Stomach (tissue), 9 donors: ENCODE data around the gene RHOJ. TPM values are rescaled to one million over a fixed set of nuclear protein-coding genes. Genes with fewer than 3 reads are reported as not detected.

Experiments
- DNase-seq, 2 donors: peaks; one replicate each; pipeline versions ENCODE4 v3.0.0 to v3.0.0-alpha.2; 2013 to 2019
- H3K27ac ChIP-seq, 5 donors: fragments of 200-600 bp in 4 of 5; sonication (generic) in 4 of 5; one replicate each; pipeline ENCODE4 v1.5.1; 2013 to 2019; ENCODE audit warnings: mild to moderate bottlenecking in 1 of 5, moderate library complexity in 1 of 5
- H3K27me3 ChIP-seq, 3 donors: fragments of 200-600 bp; sonication (generic); one replicate each; pipeline ENCODE4 v1.5.1; 2017 to 2019; ENCODE audit warnings: mixed run types in 1 of 3
- H3K36me3 ChIP-seq, 4 donors: fragments of 200-600 bp; sonication (generic); 1 replicate in 3 of 4; 2 replicates in 1 of 4; pipeline ENCODE4 v1.5.1; 2016 to 2019
- H3K4me1 ChIP-seq, 4 donors: fragments of 200-600 bp; sonication (generic); one replicate each; pipeline ENCODE4 v1.5.1; 2016 to 2019
- H3K4me3 ChIP-seq, 4 donors: fragments of 200-600 bp; sonication (generic) in 3 of 4; one replicate each; pipeline ENCODE4 v1.5.1; 2016 to 2019; ENCODE audit warnings: mild to moderate bottlenecking in 1 of 4
- H3K9me3 ChIP-seq, 4 donors: fragments of 200-600 bp; sonication (generic); one replicate each; pipeline ENCODE4 v1.5.1; 2016 to 2019
- EP300 ChIP-seq: sonication (generic); formaldehyde crosslinking; IDR thresholded peaks from one replicate; pipeline ENCODE4 v1.6.1; 2017; ENCODE audit warnings: antibody characterized with exemption
- POLR2A ChIP-seq, 4 donors: fragments of 450-650 bp; IDR thresholded peaks; one replicate each; pipeline ENCODE4 v1.6.1; 2016; ENCODE audit warnings: antibody characterized with exemption in 4 of 4, control low read depth in 2 of 4, mild to moderate bottlenecking in 1 of 4, moderate library complexity in 1 of 4
- POLR2AphosphoS5 ChIP-seq, 3 donors: sonication (generic); formaldehyde crosslinking; IDR thresholded peaks; one replicate each; pipeline ENCODE4 v1.6.1; 2016; ENCODE audit warnings: antibody characterized with exemption in 3 of 3
- WGBS, 5 donors: extraction: QIAGEN DNeasy Blood & Tissue Kit in 3 of 5; methylation state at CpG; one replicate each; pipeline versions ENCODE4 v1.1.5 to v1.1.7; 2013 to 2018; 5-methylcytosine and 5-hydroxymethylcytosine counted together
- intact Hi-C: fragments of 100-400 bp; cut with DNase I; formaldehyde crosslinking; loops from one replicate; pipeline ENCODE4 v1.15.1; 2023; ENCODE audit warnings: low total_unique reads
- polyA plus RNA-seq, 3 donors: library from polyadenylated mRNA; stranded (reverse); fragments of 200-250 nt; gene quantifications; one replicate each; pipeline ENCODE4 v1.2.3, GENCODE V29; 2013
- total RNA-seq, 5 donors: library from RNA; depleted of rRNA; stranded (reverse); fragments of >200 nt; gene quantifications; one replicate each; pipeline versions ENCODE4 v1.1.0 to v1.2.3, GENCODE V29; 2014 to 2016
- TF ChIP-seq, protein P1 (sequence below), 7 experiments: fragments of 450-650 bp in 4 of 7; fragments of 200-600 bp in 3 of 7; sonication (generic) in 3 of 7; IDR thresholded peaks; one replicate each; pipeline ENCODE4 v1.5.1; 2016 to 2019; ENCODE audit warnings: antibody characterized with exemption in 7 of 7, control low read depth in 2 of 7, mild to moderate bottlenecking in 1 of 7
- donor health status: healthy with polysubstance abuse.
- donor health status: Bipolar disorder and iron deficiency.
- donor health status: healthy.

Gene RHOJ
- total and polyA plus RNA-seq, 8 donors: 2.2 to 18.5 (median 6.5) TPM

DNA sequence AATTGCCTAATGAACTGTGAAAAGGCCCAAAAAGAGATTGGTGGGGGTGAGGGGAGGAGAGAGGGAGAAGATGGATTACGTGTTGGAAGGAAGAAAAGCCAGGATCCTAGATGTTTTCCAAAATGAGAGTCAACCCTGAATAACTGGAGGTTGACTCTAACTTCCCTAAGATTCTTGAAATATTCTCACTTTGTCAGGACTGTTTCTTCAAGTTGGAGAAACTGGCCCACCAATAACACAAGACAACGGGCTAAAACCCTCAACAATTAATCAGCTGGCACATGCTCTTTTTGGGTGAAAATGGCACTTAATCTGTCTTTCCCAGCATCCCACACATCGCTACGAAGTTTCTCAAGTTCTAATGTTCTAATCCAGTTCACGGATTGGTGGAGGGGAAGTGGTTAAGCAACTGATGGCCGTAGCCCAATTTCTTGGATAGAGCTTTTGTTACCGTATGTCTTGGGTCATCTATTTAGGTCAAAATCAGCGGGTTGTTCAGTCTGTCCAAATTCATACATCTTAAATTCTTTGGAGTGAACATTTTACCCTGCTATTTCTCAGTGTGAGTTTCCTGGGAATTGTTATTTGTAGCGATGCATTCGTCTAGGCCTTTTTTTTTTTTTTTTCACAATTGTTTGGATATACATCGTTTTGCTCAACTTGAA, 65.5 kb downstream of the RHOJ start:
- TF ChIP-seq EP300 (no peak), POLR2A (IDR thresholded peaks at IDR 0.05) (no peak), POLR2AphosphoS5 (IDR thresholded peaks at IDR 0.05) (no peak)
- TF ChIP-seq, protein P1, sequence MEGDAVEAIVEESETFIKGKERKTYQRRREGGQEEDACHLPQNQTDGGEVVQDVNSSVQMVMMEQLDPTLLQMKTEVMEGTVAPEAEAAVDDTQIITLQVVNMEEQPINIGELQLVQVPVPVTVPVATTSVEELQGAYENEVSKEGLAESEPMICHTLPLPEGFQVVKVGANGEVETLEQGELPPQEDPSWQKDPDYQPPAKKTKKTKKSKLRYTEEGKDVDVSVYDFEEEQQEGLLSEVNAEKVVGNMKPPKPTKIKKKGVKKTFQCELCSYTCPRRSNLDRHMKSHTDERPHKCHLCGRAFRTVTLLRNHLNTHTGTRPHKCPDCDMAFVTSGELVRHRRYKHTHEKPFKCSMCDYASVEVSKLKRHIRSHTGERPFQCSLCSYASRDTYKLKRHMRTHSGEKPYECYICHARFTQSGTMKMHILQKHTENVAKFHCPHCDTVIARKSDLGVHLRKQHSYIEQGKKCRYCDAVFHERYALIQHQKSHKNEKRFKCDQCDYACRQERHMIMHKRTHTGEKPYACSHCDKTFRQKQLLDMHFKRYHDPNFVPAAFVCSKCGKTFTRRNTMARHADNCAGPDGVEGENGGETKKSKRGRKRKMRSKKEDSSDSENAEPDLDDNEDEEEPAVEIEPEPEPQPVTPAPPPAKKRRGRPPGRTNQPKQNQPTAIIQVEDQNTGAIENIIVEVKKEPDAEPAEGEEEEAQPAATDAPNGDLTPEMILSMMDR (IDR thresholded peaks at IDR 0.05): no peak
- H3K9me3 ChIP-seq: peaks cover 0 to 6% (median 0%) of the 10 kb centered on the region in 4 donors
- no peak overlapping the region for H3K4me3 ChIP-seq
- intact Hi-C loops: loop anchor here (10.0 kb wide), 2 partner anchors 95 to 1085 kb away; no protein-coding TSS in a partner anchor
- H3K36me3 ChIP-seq: no peaks in the 10 kb centered on the region
- no peak overlapping the region for H3K27ac ChIP-seq
- no peak for DNase-seq
- H3K4me1 ChIP-seq: peaks cover 0 to 32% (median 0%) of the 10 kb centered on the region in 4 donors
- no peaks in the 10 kb centered on the region for H3K27me3 ChIP-seq
- 78 to 88% (median 84%) methylated on average over 11 of the region's 11 CpGs for WGBS, 5 donors

GRCh38 chr14:63273129-63273528, 68.9 kb downstream of the RHOJ start:
- no peak overlapping the region for H3K4me3 ChIP-seq
- H3K9me3 ChIP-seq: no peaks in the 10 kb centered on the region
- H3K36me3 ChIP-seq: no peaks in the 10 kb centered on the region
- intact Hi-C loops: loop anchor here (10.0 kb wide), 2 partner anchors 98 to 1088 kb away; no protein-coding TSS in a partner anchor
- WGBS, 5 donors: 42 to 58% (median 50%) methylated on average over 2 to 3 of the region's 3 CpGs
- peak overlapping the region in 2 of 5 donors; percentile 34 to 52 for H3K27ac ChIP-seq
- TF ChIP-seq, protein P1 (IDR thresholded peaks at IDR 0.05): no peak
- no peak for TF ChIP-seq POLR2AphosphoS5 (IDR thresholded peaks at IDR 0.05)
- TF ChIP-seq POLR2A (IDR thresholded peaks at IDR 0.05): no peak
- TF ChIP-seq EP300: no peak
- no peak for DNase-seq
- no peaks in the 10 kb centered on the region for H3K27me3 ChIP-seq
- peaks cover 0 to 39% (median 0%) of the 10 kb centered on the region in 4 donors for H3K4me1 ChIP-seq

GRCh38 chr14:63273717-63274655, 69.7 kb downstream of the RHOJ start:
- TF ChIP-seq, protein P1 (IDR thresholded peaks at IDR 0.05): no peak
- no peak for TF ChIP-seq POLR2AphosphoS5 (IDR thresholded peaks at IDR 0.05)
- TF ChIP-seq POLR2A (IDR thresholded peaks at IDR 0.05): no peak
- TF ChIP-seq EP300: no peak
- H3K4me3 ChIP-seq: no peak overlapping the region
- intact Hi-C loops: loop anchor here (10.0 kb wide), 2 partner anchors 99 to 1089 kb away; no protein-coding TSS in a partner anchor
- peaks cover 0 to 32% (median 0%) of the 10 kb centered on the region in 4 donors for H3K4me1 ChIP-seq
- H3K9me3 ChIP-seq: no peaks in the 10 kb centered on the region
- H3K27me3 ChIP-seq: no peaks in the 10 kb centered on the region
- no peaks in the 10 kb centered on the region for H3K36me3 ChIP-seq
- WGBS, 5 donors: 71 to 83% (median 80%) methylated on average over 5 to 8 of the region's 8 CpGs
- DNase-seq: peak in 1 of 2 donors; percentile 56
- peak overlapping the region in 2 of 5 donors; percentile 34 to 52 for H3K27ac ChIP-seq

- H3K27me3 ChIP-seq: no peaks in the 10 kb centered on the region
- intact Hi-C loops: loop anchor here (10.0 kb wide), 2 partner anchors 101 to 1091 kb away; no protein-coding TSS in a partner anchor
- peaks cover 0 to 31% (median 0%) of the 10 kb centered on the region in 4 donors for H3K4me1 ChIP-seq
- 81 to 88% (median 85%) methylated on average over 3 of the region's 3 CpGs for whole genome bisulfite sequencing, 5 donors
- TF ChIP-seq POLR2A (IDR thresholded peaks at IDR 0.05): no peak
- no peaks in the 10 kb centered on the region for H3K36me3 ChIP-seq
- DNase-seq: no peak
- no peaks in the 10 kb centered on the region for H3K9me3 ChIP-seq
- H3K27ac ChIP-seq: no peak overlapping the region
- H3K4me3 ChIP-seq: no peak overlapping the region
Measured at GRCh38 chr14:63275611-63276010, 71.4 kb downstream of the RHOJ start.
